Hepatocyte (in vitro differentiated cells): ENCODE results near the gene HSPBP1. TPM values are rescaled to one million over a fixed set of nuclear protein-coding genes. Genes with fewer than 3 reads are reported as not detected.

Experiments
- DNase-seq: peaks from one replicate; pipeline ENCODE4 v3.0.0-alpha.2; 2016; ENCODE audit warnings: low spot score
- H2AFZ ChIP-seq: fragments of 200-600 bp; sonication (generic); 2 replicates; pipeline ENCODE4 v1.6.0; 2016; ENCODE audit warnings: antibody characterized with exemption, mild to moderate bottlenecking
- H3K27ac ChIP-seq: fragments of 200-600 bp; sonication (generic); 2 replicates; pipeline ENCODE4 v1.5.1; 2016; ENCODE audit warnings: mild to moderate bottlenecking
- H3K27me3 ChIP-seq: fragments of 200-600 bp; sonication (generic); 2 replicates; pipeline ENCODE4 v1.6.1; 2016
- H3K36me3 ChIP-seq: fragments of 200-600 bp; sonication (generic); replicated peaks from 2 replicates; pipeline ENCODE4 v1.5.1; 2016; ENCODE audit warnings: low read depth; ENCODE audit not compliant: insufficient read depth
- H3K4me1 ChIP-seq: fragments of 200-600 bp; sonication (generic); 2 replicates; pipeline ENCODE4 v1.5.1; 2016; ENCODE audit warnings: mild to moderate bottlenecking, moderate library complexity; ENCODE audit not compliant: insufficient read depth
- H3K4me2 ChIP-seq: fragments of 200-600 bp; sonication (generic); 2 replicates; pipeline ENCODE4 v1.6.0; 2016
- H3K4me3 ChIP-seq: fragments of 200-600 bp; sonication (generic); 2 replicates; pipeline ENCODE4 v1.5.1; 2016; ENCODE audit warnings: mild to moderate bottlenecking
- H3K79me2 ChIP-seq: fragments of 200-600 bp; sonication (generic); 2 replicates; pipeline ENCODE4 v1.6.0; 2017; ENCODE audit warnings: mild to moderate bottlenecking
- H3K9me2 ChIP-seq: fragments of 200-600 bp; sonication (generic); replicated peaks from 2 replicates; pipeline ENCODE4 v1.6.0; 2017; ENCODE audit warnings: mild to moderate bottlenecking; ENCODE audit not compliant: insufficient read depth
- H3K9me3 ChIP-seq: fragments of 200-600 bp; sonication (generic); 2 replicates; pipeline ENCODE4 v1.5.1; 2016; ENCODE audit warnings: low read depth, mild to moderate bottlenecking
- H4K20me1 ChIP-seq: fragments of 200-600 bp; sonication (generic); 2 replicates; pipeline ENCODE4 v1.6.0; 2016; ENCODE audit warnings: mild to moderate bottlenecking; ENCODE audit not compliant: insufficient read depth, poor library complexity, severe bottlenecking
- CTCF ChIP-seq: fragments of 200-600 bp; sonication (generic); IDR thresholded peaks from 2 replicates; pipeline ENCODE4 v1.5.1; 2016; ENCODE audit warnings: antibody characterized with exemption, mild to moderate bottlenecking; ENCODE audit not compliant: poor library complexity
- EZH2 ChIP-seq: fragments of 200-600 bp; sonication (generic); IDR thresholded peaks from 2 replicates; pipeline ENCODE4 v1.6.1; 2016; ENCODE audit warnings: antibody characterized with exemption, mild to moderate bottlenecking, borderline replicate concordance
- EZH2phosphoT487 ChIP-seq: fragments of 200-600 bp; sonication (generic); IDR thresholded peaks from one replicate; pipeline ENCODE4 v1.6.1; 2018; ENCODE audit warnings: antibody characterized with exemption, mild to moderate bottlenecking, low read depth, moderate library complexity; ENCODE audit not compliant: unreplicated experiment, severe bottlenecking
- WGBS: methylation state at CpG from one replicate; pipeline ENCODE4 v1.1.6; 2016; ENCODE audit warnings: low lambda C conversion rate; ENCODE audit errors: missing lambda C conversion rate; 5-methylcytosine and 5-hydroxymethylcytosine counted together
- polyA plus RNA-seq: library from polyadenylated mRNA; unstranded; fragments of >200 nt; fragmentation: Nextera tagmentation; extraction: Ambion mirVana; gene quantifications from 2 replicates; pipeline ENCODE4 v1.2.1, GENCODE V29; 2016
- total RNA-seq: library from RNA; depleted of rRNA; stranded (reverse); fragments of >200 nt; gene quantifications from 2 replicates; pipeline ENCODE4 v1.2.3, GENCODE V29; 2014

Gene HSPBP1
- total and polyA plus RNA-seq, 2 experiments from 2014 or later, result 31.5 to 52.2 TPM

- H4K20me1 ChIP-seq, result peaks cover 100% of the 10 kb centered on the region
- H3K4me1 ChIP-seq, result peaks cover 12% of the 10 kb centered on the region
- no peak for DNase-seq
- no peaks in the 10 kb centered on the region for H3K36me3 ChIP-seq
- WGBS, result 84% methylated on average over 19 of the region's 19 CpGs
- H2AFZ ChIP-seq, result no peak overlapping the region
- no peaks in the 10 kb centered on the region for H3K9me2 ChIP-seq
- H3K9me3 ChIP-seq, result no peaks in the 10 kb centered on the region
- no peak overlapping the region for H3K4me3 ChIP-seq
- peaks cover 98% of the 10 kb centered on the region for H3K79me2 ChIP-seq
- no peaks in the 10 kb centered on the region for H3K27me3 ChIP-seq
- no peak overlapping the region for H3K27ac ChIP-seq
- no peak for TF ChIP-seq EZH2phosphoT487
- no peak overlapping the region for H3K4me2 ChIP-seq
Observed at GRCh38 chr19:55251341-55252081, 28.4 kb downstream of the HSPBP1 start.

- TF ChIP-seq CTCF (no peak), EZH2phosphoT487 (no peak), EZH2 (no peak)
- H3K9me2 ChIP-seq, result no peaks in the 10 kb centered on the region
- no peaks in the 10 kb centered on the region for H3K9me3 ChIP-seq
- H3K27me3 ChIP-seq, result no peaks in the 10 kb centered on the region
- 96% methylated on average over 18 of the region's 18 CpGs for WGBS
- H3K79me2 ChIP-seq, result peaks cover 87% of the 10 kb centered on the region
- no peak overlapping the region for H3K27ac ChIP-seq
- peaks cover 2% of the 10 kb centered on the region for H3K4me1 ChIP-seq
- H4K20me1 ChIP-seq, result peaks cover 98% of the 10 kb centered on the region
- no peak overlapping the region for H3K4me2 ChIP-seq
- H3K4me3 ChIP-seq, result no peak overlapping the region
- no peak for DNase-seq
- H3K36me3 ChIP-seq, result no peaks in the 10 kb centered on the region
- no peak overlapping the region for H2AFZ ChIP-seq
Observed at GRCh38 chr19:55250262-55251036, 29.5 kb downstream of the HSPBP1 start.

GRCh38 chr19:55249841-55250240 is 30.1 kb downstream of the HSPBP1 start:
- Histone ChIP-seq H3K27ac (no peak overlapping the region), H3K9me3 (no peaks in the 10 kb centered on the region), H3K9me2 (no peaks in the 10 kb centered on the region), H3K4me1 (no peaks in the 10 kb centered on the region), H3K36me3 (no peaks in the 10 kb centered on the region), H3K4me2 (no peak overlapping the region), H4K20me1 (peaks cover 95% of the 10 kb centered on the region), H3K4me3 (no peak overlapping the region), H2AFZ (no peak overlapping the region), H3K79me2 (peaks cover 81% of the 10 kb centered on the region), H3K27me3 (no peaks in the 10 kb centered on the region)
- 98% methylated on average over 11 of the region's 11 CpGs for WGBS
- no peak for DNase-seq
- TF ChIP-seq CTCF, result no peak
- TF ChIP-seq EZH2phosphoT487, result no peak
- no peak for TF ChIP-seq EZH2

GRCh38 chr19:55248704-55249103 is 31.2 kb downstream of the HSPBP1 start:
- H3K27me3 ChIP-seq, result no peaks in the 10 kb centered on the region
- H3K36me3 ChIP-seq, result no peaks in the 10 kb centered on the region
- no peaks in the 10 kb centered on the region for H3K9me3 ChIP-seq
- WGBS, result 88% methylated on average over 9 of the region's 9 CpGs
- H3K4me1 ChIP-seq, result no peaks in the 10 kb centered on the region
- H4K20me1 ChIP-seq, result peaks cover 84% of the 10 kb centered on the region
- H2AFZ ChIP-seq, result no peak overlapping the region
- H3K79me2 ChIP-seq, result peaks cover 69% of the 10 kb centered on the region
- no peak overlapping the region for H3K27ac ChIP-seq
- TF ChIP-seq EZH2 (no peak), EZH2phosphoT487 (no peak), CTCF (no peak)
- DNase-seq, result no peak
- no peaks in the 10 kb centered on the region for H3K9me2 ChIP-seq
- H3K4me2 ChIP-seq, result no peak overlapping the region
- H3K4me3 ChIP-seq, result no peak overlapping the region
